Liver (tissue), 9 donors: Measurements from ENCODE around the gene PUS3. TPM values are rescaled to one million over a fixed set of nuclear protein-coding genes. Genes with fewer than 3 reads are reported as not detected.

Experiments
- DNase-seq: peaks from one replicate; pipeline ENCODE4 v3.0.0-alpha.2; 2017; ENCODE audit warnings: low spot score
- H3K27ac ChIP-seq, 2 donors: one replicate each; pipeline ENCODE4 v1.7.0; 2013; ENCODE audit warnings: inconsistent platforms in 2 of 2, low read length in 2 of 2, control low read depth in 1 of 2, low read depth in 1 of 2, mild to moderate bottlenecking in 1 of 2
- H3K27me3 ChIP-seq, 4 donors: one replicate each; pipeline versions ENCODE4 v1.6.1 to v1.7.0; 2013; ENCODE audit warnings: low read length in 3 of 4, inconsistent platforms in 1 of 4, mild to moderate bottlenecking in 1 of 4, moderate library complexity in 1 of 4; ENCODE audit not compliant: control insufficient read depth in 4 of 4, insufficient read depth in 4 of 4
- H3K36me3 ChIP-seq, 4 donors: one replicate each; pipeline versions ENCODE4 v1.6.1 to v1.7.0; 2013; ENCODE audit warnings: low read length in 3 of 4, mild to moderate bottlenecking in 3 of 4, low read depth in 1 of 4, moderate library complexity in 1 of 4; ENCODE audit not compliant: control insufficient read depth in 4 of 4, insufficient read depth in 3 of 4
- H3K4me1 ChIP-seq, 4 donors: one replicate each; pipeline versions ENCODE4 v1.6.1 to v1.7.0; 2013; ENCODE audit warnings: low read length in 3 of 4, mild to moderate bottlenecking in 3 of 4, moderate library complexity in 1 of 4; ENCODE audit not compliant: control insufficient read depth in 4 of 4, insufficient read depth in 4 of 4
- H3K4me3 ChIP-seq, 3 donors: one replicate each; pipeline versions ENCODE4 v1.6.1 to v1.7.0; 2013; ENCODE audit warnings: low read length in 3 of 3, control low read depth in 1 of 3, low read depth in 1 of 3, mild to moderate bottlenecking in 1 of 3
- H3K9ac ChIP-seq, 2 donors: one replicate each; pipeline ENCODE4 v1.7.0; 2013; ENCODE audit warnings: low read length in 2 of 2, mild to moderate bottlenecking in 2 of 2, moderate library complexity in 2 of 2, control low read depth in 1 of 2, low read depth in 1 of 2
- H3K9me3 ChIP-seq, 4 donors: one replicate each; pipeline versions ENCODE4 v1.6.1 to v1.7.0; 2013; ENCODE audit warnings: low read length in 3 of 4; ENCODE audit not compliant: control insufficient read depth in 4 of 4
- HNF4G ChIP-seq: IDR thresholded peaks from 2 replicates; pipeline ENCODE4 v1.6.1; 2016; ENCODE audit warnings: antibody characterized with exemption
- MAX ChIP-seq: IDR thresholded peaks from 2 replicates; pipeline ENCODE4 v1.6.1; 2016; ENCODE audit warnings: antibody characterized with exemption
- polyA plus RNA-seq, 2 donors: library from polyadenylated mRNA; stranded (reverse) in 1 of 2; unstranded in 1 of 2; fragments of 200-250 nt in 1 of 2; fragments of >200 nt in 1 of 2; fragmentation: Nextera tagmentation in 1 of 2; extraction: Ambion mirVana in 1 of 2; gene quantifications; one replicate each; pipeline versions ENCODE4 v1.2.1 to v1.2.3, GENCODE V29; 2013 to 2015
- total RNA-seq, 2 donors: library from RNA; depleted of rRNA; stranded (reverse); fragments of >200 nt; gene quantifications; one replicate each; pipeline ENCODE4 v1.2.3, GENCODE V29; 2014
- donor health status: healthy.
- donor health status: healthy.
- donor health status: healthy.
- donor health status: healthy.
- donor health status: healthy.

The PUS3 gene
- total and polyA plus RNA-seq, 4 donors: 15.5 to 22.2 (median 17.1) TPM

GRCh38 chr11:125846188-125846587, 56.8 kb downstream of the PUS3 start:
- no peak for DNase-seq
- peaks cover 0 to 13% (median 5%) of the 10 kb centered on the region in 4 donors for H3K9me3 ChIP-seq
- H3K27me3 ChIP-seq: no peaks in the 10 kb centered on the region
- H3K27ac ChIP-seq: no peak overlapping the region
- H3K9ac ChIP-seq: no peak overlapping the region
- no peaks in the 10 kb centered on the region for H3K4me1 ChIP-seq
- no peak overlapping the region for H3K4me3 ChIP-seq
- H3K36me3 ChIP-seq: no peaks in the 10 kb centered on the region
- no peak for TF ChIP-seq MAX
- no peak for TF ChIP-seq HNF4G

Other genes with a start within 250 kb of the PUS3 start
- not detected for gene ACRV1, start 222.4 kb downstream of the PUS3 start, total RNA-seq
- not detected for gene ACRV1, start 222.4 kb downstream of the PUS3 start, polyA plus RNA-seq
- gene PATE1, start 156.9 kb downstream of the PUS3 start, total RNA-seq: not detected
- gene PATE1, start 156.9 kb downstream of the PUS3 start, polyA plus RNA-seq: not detected
- gene PATE2, start 124.4 kb downstream of the PUS3 start, total RNA-seq: not detected
- gene PATE2, start 124.4 kb downstream of the PUS3 start, polyA plus RNA-seq: not detected
- gene PATE3, start 115.1 kb downstream of the PUS3 start, total RNA-seq: not detected
- not detected for gene PATE3, start 115.1 kb downstream of the PUS3 start, polyA plus RNA-seq
- gene PATE4, start 69.9 kb downstream of the PUS3 start, total RNA-seq: not detected
- not detected for gene PATE4, start 69.9 kb downstream of the PUS3 start, polyA plus RNA-seq
- 1 to 10 TPM; 2.7 to 4.9 TPM for gene HYLS1, start 15.5 kb downstream of the PUS3 start, total RNA-seq
- gene HYLS1, start 15.5 kb downstream of the PUS3 start, polyA plus RNA-seq: 1 to 10 TPM; 1.9 to 4.8 TPM
- gene DDX25, start 1.3 kb upstream of the PUS3 start, total RNA-seq: under 1 TPM; 0.33 to 0.79 TPM
- under 1 TPM; 0.07 to 0.28 TPM for gene DDX25, start 1.3 kb upstream of the PUS3 start, polyA plus RNA-seq
- gene VSIG10L2, start 42.8 kb upstream of the PUS3 start, total RNA-seq: not detected
- gene VSIG10L2, start 42.8 kb upstream of the PUS3 start, polyA plus RNA-seq: not detected
- 1 to 10 TPM; 7.1 to 7.4 TPM for gene CDON, start 159.7 kb upstream of the PUS3 start, total RNA-seq
- gene CDON, start 159.7 kb upstream of the PUS3 start, polyA plus RNA-seq: under 1 TPM; 0.69 to 0.85 TPM